ENCODE data around the gene EP300.

Gene EP300

DNA sequence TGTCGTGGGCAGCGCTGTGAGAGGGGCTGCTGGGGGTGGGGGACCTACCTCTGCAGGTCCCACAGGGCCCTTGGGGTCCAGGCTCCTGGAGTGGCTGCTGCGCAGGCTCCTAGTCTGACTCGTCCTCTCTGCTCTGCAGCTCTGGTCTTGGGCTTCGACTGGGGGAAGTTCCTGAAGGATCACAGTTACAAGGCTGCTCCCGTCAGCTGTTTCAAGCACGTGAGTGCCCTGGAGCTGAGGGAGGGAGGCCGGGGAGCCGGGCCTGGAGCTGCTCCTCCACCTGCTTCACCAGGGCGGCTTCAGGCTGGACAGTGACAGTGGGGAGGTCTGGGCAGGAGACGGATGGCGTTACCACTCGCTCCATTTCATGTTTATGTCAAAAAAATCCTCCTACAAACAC is 124.6 kb downstream of the EP300 start:
- DNase-seq = no peak

DNA sequence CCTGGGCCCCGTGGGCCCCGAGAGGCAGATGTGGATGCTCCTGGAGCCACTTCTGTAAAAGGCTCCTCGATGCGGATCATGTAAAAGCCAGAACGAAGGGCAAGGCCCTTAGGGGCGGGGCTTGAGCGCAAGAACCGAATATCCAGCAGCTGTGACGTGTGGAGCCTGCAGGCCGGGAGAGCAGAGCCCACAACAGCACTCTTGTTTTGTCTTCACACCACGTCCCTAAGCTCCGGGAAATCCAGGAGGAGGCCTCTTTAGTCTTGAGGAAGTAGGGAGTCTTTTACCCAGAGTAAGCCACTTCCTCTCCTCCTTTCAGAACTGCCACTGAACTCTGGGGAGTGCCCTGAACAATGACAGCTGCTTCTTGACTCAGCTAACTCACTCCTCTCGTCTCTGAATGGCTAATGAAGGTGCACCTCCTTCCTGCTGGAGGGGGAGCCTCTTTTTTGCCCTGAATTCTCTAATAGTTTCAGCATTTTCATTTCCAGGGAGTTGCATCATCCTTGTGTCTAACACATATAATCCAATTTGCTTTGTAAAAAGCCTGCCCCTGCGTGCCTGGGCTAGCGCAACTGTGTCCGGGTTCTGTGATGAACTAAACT is 125.3 kb downstream of the EP300 start:
- peak; percentile 68 for DNase-seq

- no peak for DNase-seq
Measured at GRCh38 chr22:41222846-41223507, 130.6 kb downstream of the EP300 start.

DNA sequence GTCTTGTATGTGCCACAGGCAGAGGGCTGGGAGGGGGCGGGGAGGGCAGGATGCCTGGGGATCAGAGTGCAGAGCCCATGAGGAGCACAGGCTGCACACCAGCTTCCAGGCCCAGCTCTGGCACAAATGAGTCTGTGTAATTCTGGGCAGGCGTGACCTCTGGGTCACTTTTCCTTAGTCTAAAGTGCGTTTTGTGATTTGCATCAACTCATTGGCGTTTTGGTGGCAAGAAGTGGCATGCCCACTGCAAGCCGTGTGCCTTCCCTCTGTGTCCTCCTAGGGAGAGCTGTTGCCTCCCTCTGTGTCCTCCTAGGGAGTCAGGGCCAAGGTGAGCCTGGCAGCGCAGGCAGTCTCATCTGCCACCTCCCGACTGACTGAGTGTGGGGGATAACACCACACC is 131.1 kb downstream of the EP300 start:
- DNase-seq = no peak

DNA sequence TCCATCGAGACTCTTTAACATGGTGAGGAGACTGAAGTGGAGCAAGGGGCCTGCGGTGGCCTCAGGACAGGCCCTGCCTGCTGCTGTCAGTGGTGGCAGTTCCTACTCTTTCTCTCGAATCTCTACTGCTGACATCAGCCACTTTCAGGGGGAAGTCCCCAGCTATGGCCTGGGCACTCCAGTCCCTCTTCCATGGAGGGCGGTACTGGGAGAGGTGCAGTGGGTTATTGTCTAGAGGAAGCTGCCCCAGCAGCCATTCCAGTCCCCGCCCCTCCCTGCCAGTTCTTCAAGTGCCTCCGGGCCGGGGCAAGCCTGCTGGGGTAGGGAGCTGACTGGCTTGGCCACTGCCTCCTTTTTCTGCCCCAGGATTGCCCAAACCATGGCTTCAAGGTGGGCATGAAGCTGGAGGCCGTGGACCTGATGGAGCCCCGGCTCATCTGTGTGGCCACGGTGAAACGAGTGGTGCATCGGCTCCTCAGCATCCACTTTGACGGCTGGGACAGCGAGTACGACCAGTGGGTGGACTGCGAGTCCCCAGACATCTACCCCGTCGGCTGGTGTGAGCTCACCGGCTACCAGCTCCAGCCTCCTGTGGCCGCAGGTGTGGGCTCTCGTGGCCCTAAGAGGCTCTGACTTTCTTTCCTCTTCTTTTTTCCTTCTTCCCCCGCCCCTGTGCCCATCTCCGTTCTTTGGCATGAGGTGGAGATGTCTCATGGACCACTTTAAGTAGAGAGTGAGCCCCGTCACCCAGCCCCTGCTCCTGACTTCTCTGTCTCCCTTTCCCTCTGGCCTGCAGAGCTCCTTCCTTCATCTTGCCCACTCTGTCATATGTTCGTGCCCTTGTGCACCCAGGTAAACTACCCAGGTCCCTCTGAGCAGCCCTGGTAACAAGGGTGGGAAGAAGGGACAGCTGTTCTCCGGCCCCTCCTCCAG is 134.6 kb downstream of the EP300 start:
- DNase-seq = no peak

DNA sequence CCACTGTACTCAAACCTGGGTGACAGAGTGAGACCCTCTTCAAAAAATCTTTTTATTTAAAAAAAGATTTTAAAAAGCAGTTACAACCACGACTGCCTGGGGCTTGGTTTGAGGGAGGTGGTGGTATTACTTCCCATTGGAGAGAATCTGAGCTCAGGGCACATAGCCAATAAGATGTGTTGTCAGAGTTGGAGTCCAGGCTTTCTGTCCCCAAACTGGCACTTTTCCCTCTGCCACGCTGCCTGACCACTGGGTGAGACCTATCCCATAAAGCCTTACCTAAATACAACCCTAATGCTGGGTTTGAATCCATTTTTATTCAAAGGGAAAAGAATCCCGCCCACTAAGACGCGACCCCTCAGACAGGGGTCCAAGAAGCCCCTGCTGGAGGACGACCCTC is 136.8 kb downstream of the EP300 start:
- DNase-seq = no peak

All from femur (tissue), 1 donor.